ACC112 (cell line): ENCODE results near the gene KCNH1.

Experiments
- H2AFZ ChIP-seq: fragments of 200-600 bp; sonication (generic); one replicate; pipeline ENCODE4 v1.6.0; 2017; ENCODE audit warnings: antibody characterized with exemption, low read length; ENCODE audit not compliant: unreplicated experiment
- H3K27ac ChIP-seq: fragments of 200-600 bp; sonication (generic); 2 replicates; pipeline ENCODE4 v1.5.1; 2014; ENCODE audit warnings: low read depth, mild to moderate bottlenecking, antibody characterized with exemption, low read length, moderate library complexity
- H3K27me3 ChIP-seq: fragments of 200-600 bp; sonication (generic); 2 replicates; pipeline ENCODE4 v1.6.1; 2014; ENCODE audit warnings: mild to moderate bottlenecking, antibody characterized with exemption, low read length, moderate library complexity, mixed read lengths; ENCODE audit not compliant: insufficient read depth
- H3K36me3 ChIP-seq: fragments of 200-600 bp; sonication (generic); 2 replicates; pipeline ENCODE4 v1.6.1; 2016; ENCODE audit warnings: mild to moderate bottlenecking, antibody characterized with exemption, low read length, moderate library complexity, mixed read lengths; ENCODE audit not compliant: insufficient read depth
- H3K4me1 ChIP-seq: fragments of 200-600 bp; sonication (generic); one replicate; pipeline ENCODE4 v1.6.1; 2016; ENCODE audit warnings: low read length, mixed read lengths; ENCODE audit not compliant: insufficient read depth, unreplicated experiment, control insufficient read depth
- H3K4me3 ChIP-seq: fragments of 200-600 bp; sonication (generic); 2 replicates; pipeline ENCODE4 v1.5.1; 2014; ENCODE audit warnings: mild to moderate bottlenecking, low read depth, low read length
- H3K79me2 ChIP-seq: fragments of 200-600 bp; sonication (generic); one replicate; pipeline ENCODE4 v1.6.0; 2016; ENCODE audit warnings: low read length; ENCODE audit not compliant: control insufficient read depth, unreplicated experiment, insufficient read depth

The KCNH1 gene

DNA sequence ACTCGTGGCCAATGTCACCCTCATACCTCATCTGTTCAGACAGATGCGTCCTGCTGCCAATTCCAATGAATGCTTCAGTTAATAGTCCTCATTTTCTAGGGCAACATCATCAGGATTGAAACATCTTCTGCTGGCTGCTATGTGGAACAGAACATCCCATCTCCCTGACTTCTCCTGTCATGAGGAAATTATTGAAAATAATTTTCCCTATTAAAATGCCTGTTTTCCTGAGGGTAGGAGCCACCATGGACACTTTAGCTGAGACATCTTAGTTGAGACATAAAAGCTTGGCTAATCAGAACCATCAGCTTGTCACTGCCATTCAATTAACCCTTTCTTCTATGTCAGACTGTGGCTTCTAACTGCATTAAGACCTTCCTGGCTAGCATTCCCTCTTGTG lies 409.2 kb downstream of the KCNH1 start:
- H3K4me1 ChIP-seq = no peaks in the 10 kb centered on the region
- H3K4me3 ChIP-seq = no peak overlapping the region
- no peaks in the 10 kb centered on the region for H3K36me3 ChIP-seq
- H2AFZ ChIP-seq = no peak overlapping the region
- H3K27me3 ChIP-seq = no peaks in the 10 kb centered on the region
- no peak overlapping the region for H3K27ac ChIP-seq
- H3K79me2 ChIP-seq = no peaks in the 10 kb centered on the region

DNA sequence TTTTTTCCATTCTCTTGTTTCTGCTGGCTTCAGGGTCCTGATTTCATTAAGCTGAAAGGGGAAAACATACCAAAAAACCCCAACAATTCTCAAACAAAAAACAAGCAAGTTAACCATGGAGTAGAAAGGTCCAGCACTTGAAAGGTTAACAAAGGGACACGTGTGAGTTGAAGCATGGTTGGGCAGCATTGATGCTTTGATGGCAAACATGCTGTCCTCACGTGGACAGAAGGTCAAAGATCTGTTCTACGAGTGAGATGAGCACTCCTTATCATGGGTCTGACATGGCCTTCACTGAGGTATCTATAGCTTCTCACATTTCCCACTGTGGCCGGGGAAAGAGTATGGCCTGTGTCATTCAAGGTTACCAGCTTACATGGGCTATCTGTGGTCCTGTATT lies 410.3 kb downstream of the KCNH1 start:
- Histone ChIP-seq H3K79me2 (no peaks in the 10 kb centered on the region), H3K4me1 (no peaks in the 10 kb centered on the region), H2AFZ (no peak overlapping the region), H3K36me3 (no peaks in the 10 kb centered on the region), H3K27me3 (no peaks in the 10 kb centered on the region), H3K27ac (no peak overlapping the region), H3K4me3 (no peak overlapping the region)

GRCh38 chr1:210722410-210723081 lies 411.4 kb downstream of the KCNH1 start:
- H3K4me3 ChIP-seq = no peak overlapping the region
- H2AFZ ChIP-seq = no peak overlapping the region
- no peaks in the 10 kb centered on the region for H3K79me2 ChIP-seq
- no peaks in the 10 kb centered on the region for H3K27me3 ChIP-seq
- H3K27ac ChIP-seq = no peak overlapping the region
- no peaks in the 10 kb centered on the region for H3K36me3 ChIP-seq
- no peaks in the 10 kb centered on the region for H3K4me1 ChIP-seq

- no peaks in the 10 kb centered on the region for H3K4me1 ChIP-seq
- H3K27me3 ChIP-seq = no peaks in the 10 kb centered on the region
- no peaks in the 10 kb centered on the region for H3K79me2 ChIP-seq
- no peak overlapping the region for H3K4me3 ChIP-seq
- H3K36me3 ChIP-seq = no peaks in the 10 kb centered on the region
- no peak overlapping the region for H2AFZ ChIP-seq
- no peak overlapping the region for H3K27ac ChIP-seq
Observed at GRCh38 chr1:210715072-210715471, 418.9 kb downstream of the KCNH1 start.

DNA sequence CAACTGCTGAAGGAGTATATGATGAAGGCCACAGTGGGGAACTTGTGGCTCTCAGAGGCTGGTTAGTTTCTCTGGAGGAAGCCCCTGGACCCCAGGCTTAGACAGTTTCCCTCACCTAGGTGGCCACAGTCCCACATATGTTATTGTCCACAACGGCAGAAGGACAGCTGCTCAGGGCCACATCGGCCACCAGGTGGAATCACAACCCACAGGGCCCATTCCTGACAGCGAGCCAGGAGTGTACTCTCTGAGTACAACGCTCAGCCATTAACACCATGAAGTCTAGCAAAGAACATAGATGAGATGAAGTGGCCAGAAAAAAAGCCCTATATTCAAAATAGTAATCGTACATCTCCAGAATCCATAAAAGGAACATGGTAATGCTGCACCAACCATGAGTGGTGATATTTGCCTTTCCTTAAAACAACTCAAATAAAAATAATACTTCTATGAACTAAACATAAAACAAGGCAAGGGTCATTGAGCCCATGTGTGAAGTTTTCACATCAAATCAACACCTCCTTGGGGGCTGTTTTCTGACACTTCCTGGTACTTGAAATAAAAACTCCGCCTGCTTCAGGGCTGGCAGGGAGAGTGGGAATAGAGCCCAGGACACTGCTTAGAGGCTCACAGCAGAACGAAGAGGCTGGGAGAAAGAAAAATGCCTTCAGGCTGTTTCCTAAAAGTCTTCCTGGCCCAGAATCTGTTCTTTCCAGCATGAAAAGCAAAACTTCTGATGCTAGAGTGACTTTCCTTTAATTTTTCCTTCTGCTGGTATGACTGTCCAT lies 421.9 kb downstream of the KCNH1 start:
- H3K79me2 ChIP-seq = no peaks in the 10 kb centered on the region
- no peak overlapping the region for H2AFZ ChIP-seq
- no peaks in the 10 kb centered on the region for H3K27me3 ChIP-seq
- H3K4me1 ChIP-seq = no peaks in the 10 kb centered on the region
- H3K4me3 ChIP-seq = no peak overlapping the region
- H3K36me3 ChIP-seq = no peaks in the 10 kb centered on the region
- no peak overlapping the region for H3K27ac ChIP-seq

DNA sequence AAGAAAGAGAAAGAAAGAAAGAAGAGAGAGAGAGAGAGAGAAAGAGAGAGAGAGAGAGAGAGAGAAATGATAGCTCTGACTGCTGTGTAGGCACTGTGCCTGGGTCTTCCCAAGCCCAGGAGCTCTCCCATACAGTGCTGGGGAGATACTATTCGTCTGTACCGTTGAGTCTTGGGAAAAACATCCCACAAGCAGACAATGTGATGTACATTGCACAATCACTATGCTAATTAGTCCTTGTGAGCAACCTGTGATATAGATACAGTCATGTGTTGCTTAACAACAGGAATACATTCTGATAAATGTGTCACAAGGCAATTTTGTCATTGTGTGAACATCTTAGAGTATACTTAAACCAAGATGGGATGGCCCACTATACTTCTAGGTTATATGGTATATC lies 424.2 kb downstream of the KCNH1 start:
- H3K36me3 ChIP-seq = no peaks in the 10 kb centered on the region
- H3K4me1 ChIP-seq = no peaks in the 10 kb centered on the region
- H2AFZ ChIP-seq = no peak overlapping the region
- no peak overlapping the region for H3K27ac ChIP-seq
- H3K4me3 ChIP-seq = no peak overlapping the region
- H3K27me3 ChIP-seq = no peaks in the 10 kb centered on the region
- H3K79me2 ChIP-seq = no peaks in the 10 kb centered on the region

GRCh38 chr1:210707300-210708240 lies 426.4 kb downstream of the KCNH1 start:
- no peak overlapping the region for H3K4me3 ChIP-seq
- no peak overlapping the region for H3K27ac ChIP-seq
- H3K27me3 ChIP-seq = no peaks in the 10 kb centered on the region
- no peaks in the 10 kb centered on the region for H3K4me1 ChIP-seq
- H3K79me2 ChIP-seq = no peaks in the 10 kb centered on the region
- H3K36me3 ChIP-seq = no peaks in the 10 kb centered on the region
- H2AFZ ChIP-seq = no peak overlapping the region

GRCh38 chr1:210706246-210706645 lies 427.7 kb downstream of the KCNH1 start:
- no peaks in the 10 kb centered on the region for H3K36me3 ChIP-seq
- H3K27me3 ChIP-seq = no peaks in the 10 kb centered on the region
- H2AFZ ChIP-seq = no peak overlapping the region
- H3K79me2 ChIP-seq = no peaks in the 10 kb centered on the region
- no peak overlapping the region for H3K4me3 ChIP-seq
- no peaks in the 10 kb centered on the region for H3K4me1 ChIP-seq
- no peak overlapping the region for H3K27ac ChIP-seq

GRCh38 chr1:210705086-210705485 lies 428.9 kb downstream of the KCNH1 start:
- no peak overlapping the region for H3K4me3 ChIP-seq
- H3K36me3 ChIP-seq = no peaks in the 10 kb centered on the region
- H3K27ac ChIP-seq = no peak overlapping the region
- H3K4me1 ChIP-seq = no peaks in the 10 kb centered on the region
- no peak overlapping the region for H2AFZ ChIP-seq
- no peaks in the 10 kb centered on the region for H3K79me2 ChIP-seq
- no peaks in the 10 kb centered on the region for H3K27me3 ChIP-seq

DNA sequence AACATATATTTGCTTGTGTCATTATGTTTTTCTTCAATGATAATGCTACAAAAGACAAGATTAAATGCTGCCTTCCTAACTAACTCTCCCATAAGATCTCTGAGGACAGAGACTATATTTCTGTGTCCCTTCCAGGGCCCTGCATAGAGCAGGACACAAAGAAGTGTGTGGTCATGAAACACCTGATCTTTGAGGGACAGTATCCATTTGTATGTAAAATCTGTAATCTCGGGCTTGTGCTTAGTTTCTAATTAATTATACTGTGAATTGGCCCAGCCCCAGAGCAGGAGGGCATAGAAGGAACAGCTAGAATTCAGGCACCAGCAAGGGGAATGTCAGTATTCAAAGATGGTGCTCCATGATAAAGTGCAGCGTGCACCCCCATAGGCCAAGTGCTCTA lies 430.4 kb downstream of the KCNH1 start:
- no peaks in the 10 kb centered on the region for H3K4me1 ChIP-seq
- H3K27ac ChIP-seq = no peak overlapping the region
- H3K4me3 ChIP-seq = no peak overlapping the region
- no peaks in the 10 kb centered on the region for H3K79me2 ChIP-seq
- no peak overlapping the region for H2AFZ ChIP-seq
- no peaks in the 10 kb centered on the region for H3K27me3 ChIP-seq
- H3K36me3 ChIP-seq = no peaks in the 10 kb centered on the region
